Measurements from ENCODE around the gene MFAP3L.

MFAP3L gene

GRCh38 chr4:170017252-170017651 is 8.9 kb downstream of the MFAP3L start:
- no peak for DNase-seq

GRCh38 chr4:170015285-170015684 is 10.9 kb downstream of the MFAP3L start:
- DNase-seq = no peak

- no peak for DNase-seq
Measured at GRCh38 chr4:170014359-170015011, 11.7 kb downstream of the MFAP3L start.

- no peak for DNase-seq
Measured at GRCh38 chr4:170012629-170012958, 13.6 kb downstream of the MFAP3L start.

GRCh38 chr4:170011921-170012628 is 14.1 kb downstream of the MFAP3L start:
- no peak for DNase-seq

GRCh38 chr4:170009291-170009690 is 16.9 kb downstream of the MFAP3L start:
- no peak for DNase-seq

GRCh38 chr4:170008801-170009200 is 17.4 kb downstream of the MFAP3L start:
- no peak for DNase-seq

GRCh38 chr4:170008371-170008770 is 17.8 kb downstream of the MFAP3L start:
- no peak for DNase-seq

- no peak for DNase-seq
Measured at GRCh38 chr4:170007113-170007512, 19.1 kb downstream of the MFAP3L start.

- no peak for DNase-seq
Measured at GRCh38 chr4:170005472-170005871, 20.7 kb downstream of the MFAP3L start.

GRCh38 chr4:170004651-170005295 is 21.4 kb downstream of the MFAP3L start:
- no peak for DNase-seq

- no peak for DNase-seq
Measured at GRCh38 chr4:170003071-170004070, 22.8 kb downstream of the MFAP3L start.

GRCh38 chr4:170001745-170002267 is 24.4 kb downstream of the MFAP3L start:
- no peak for DNase-seq

GRCh38 chr4:170001011-170001744 is 25.0 kb downstream of the MFAP3L start:
- DNase-seq = no peak

GRCh38 chr4:169999923-170000322 is 26.3 kb downstream of the MFAP3L start:
- no peak for DNase-seq

GRCh38 chr4:169998981-169999380 is 27.2 kb downstream of the MFAP3L start:
- DNase-seq = no peak

- DNase-seq = no peak
Measured at GRCh38 chr4:169996379-169997240, 29.6 kb downstream of the MFAP3L start.

- no peak for DNase-seq
Measured at GRCh38 chr4:169993531-169993930, 32.7 kb downstream of the MFAP3L start.

- DNase-seq = no peak
Measured at GRCh38 chr4:169988252-169988651, 37.9 kb downstream of the MFAP3L start.

- no peak for DNase-seq
Measured at GRCh38 chr4:169987327-169988228, 38.6 kb downstream of the MFAP3L start.
